Naive thymus-derived CD4-positive, alpha-beta T cell (primary cell): Measurements from ENCODE around the gene ENTPD8. TPM values are rescaled to one million over a fixed set of nuclear protein-coding genes. Genes with fewer than 3 reads are reported as not detected.

Source experiments
- ATAC-seq: fragments of 150-1000 bp; cut with Tn5 transposase; 2 replicates; pipeline ENCODE4 v1.10.0; 2021; ENCODE audit warnings: mild to moderate bottlenecking, moderate library complexity
- CTCF ChIA-PET: fragments of 350-600 bp; sonication (Branson Sonifier 250); formaldehyde crosslinking; loops from one replicate; lab custom pipeline; 2021; ENCODE audit warnings: antibody characterized with exemption; lab: Charles Lee
- POLR2A ChIA-PET: fragments of 350-600 bp; sonication (Branson Sonifier 250); formaldehyde crosslinking; loops from one replicate; lab custom pipeline; 2021; ENCODE audit warnings: antibody characterized with exemption, inconsistent platforms; lab: Charles Lee
- DNase-seq, 9 donors: peaks; one replicate each; pipeline versions ENCODE4 v3.0.0 to v3.0.0-alpha.2; 2020 to 2022; ENCODE audit warnings: mixed read lengths in 1 of 9
- H3K27ac ChIP-seq: one replicate; pipeline ENCODE4 v1.7.0; 2013; ENCODE audit warnings: mild to moderate bottlenecking, low read depth, low read length, moderate library complexity
- H3K27me3 ChIP-seq, 2 donors: one replicate each; pipeline ENCODE4 v1.7.0; 2013; ENCODE audit warnings: low read length in 2 of 2, mild to moderate bottlenecking in 2 of 2, moderate library complexity in 2 of 2; ENCODE audit not compliant: control insufficient read depth in 2 of 2, insufficient read depth in 2 of 2
- H3K36me3 ChIP-seq, 3 experiments: 1 replicate in 2 of 3; 2 replicates in 1 of 3; pipeline ENCODE4 v1.7.0; 2013; ENCODE audit warnings: low read length in 3 of 3, mild to moderate bottlenecking in 3 of 3, moderate library complexity in 1 of 3; ENCODE audit not compliant: insufficient read depth in 3 of 3, control insufficient read depth in 2 of 3
- H3K4me1 ChIP-seq, 2 donors: one replicate each; pipeline ENCODE4 v1.7.0; 2013; ENCODE audit warnings: low read length in 2 of 2, mild to moderate bottlenecking in 2 of 2, moderate library complexity in 1 of 2; ENCODE audit not compliant: control insufficient read depth in 2 of 2, insufficient read depth in 2 of 2
- H3K4me3 ChIP-seq: 2 replicates; pipeline ENCODE4 v1.7.0; 2013; ENCODE audit warnings: mild to moderate bottlenecking, low read length
- H3K9me3 ChIP-seq, 3 experiments: 1 replicate in 2 of 3; 2 replicates in 1 of 3; pipeline ENCODE4 v1.7.0; 2013; ENCODE audit warnings: low read length in 3 of 3; ENCODE audit not compliant: control insufficient read depth in 2 of 3
- H3K27ac Mint-ChIP-seq, 9 donors: one replicate each; pipeline ENCODE4 v1.8.0; 2020 to 2022; ENCODE audit warnings: mixed read lengths in 9 of 9, mild to moderate bottlenecking in 8 of 9, moderate library complexity in 5 of 9, inconsistent platforms in 2 of 9
- H3K27me3 Mint-ChIP-seq, 5 donors: one replicate each; pipeline ENCODE4 v1.8.0; 2021 to 2022; ENCODE audit warnings: mixed read lengths in 5 of 5, mild to moderate bottlenecking in 1 of 5
- H3K36me3 Mint-ChIP-seq, 5 donors: one replicate each; pipeline ENCODE4 v1.8.0; 2020 to 2022; ENCODE audit warnings: mixed read lengths in 5 of 5, mild to moderate bottlenecking in 3 of 5, inconsistent platforms in 1 of 5
- H3K4me1 Mint-ChIP-seq, 7 donors: one replicate each; pipeline ENCODE4 v1.8.0; 2020 to 2022; ENCODE audit warnings: mixed read lengths in 7 of 7, mild to moderate bottlenecking in 3 of 7, inconsistent platforms in 1 of 7
- H3K4me3 Mint-ChIP-seq, 10 donors: one replicate each; pipeline ENCODE4 v1.8.0; 2020 to 2022; ENCODE audit warnings: mild to moderate bottlenecking in 10 of 10, mixed read lengths in 10 of 10, moderate library complexity in 6 of 10, inconsistent platforms in 2 of 10
- H3K9me3 Mint-ChIP-seq, 11 donors: one replicate each; pipeline ENCODE4 v1.8.0; 2020 to 2022; ENCODE audit warnings: mixed read lengths in 11 of 11, mild to moderate bottlenecking in 4 of 11, inconsistent platforms in 1 of 11, moderate library complexity in 1 of 11
- intact Hi-C, 2 donors: fragments of 100-400 bp; cut with micrococcal nuclease; formaldehyde crosslinking; loops; one replicate each; pipeline ENCODE4 v1.15.1; 2023
- polyA plus RNA-seq, 2 donors: library from polyadenylated mRNA; unstranded; fragments of 300-500 nt; fragmentation: Illumina TruSeq; gene quantifications; one replicate each; pipeline ENCODE4 v1.2.3, GENCODE V29; 2021
- total RNA-seq, 6 experiments: library from RNA in 5 of 6; stranded (reverse) in 5 of 6; gene quantifications; 1 replicate in 5 of 6; 2 replicates in 1 of 6; pipeline ENCODE4 v1.2.3 and lab custom pipeline; 2021 to 2026

ENTPD8 gene
- total and polyA plus RNA-seq, 7 experiments from 2014 or later, result not detected

- H3K36me3 Mint-ChIP-seq, result peaks cover 7 to 26% (median 17%) of the 10 kb centered on the region in 5 donors
- no peak for ATAC-seq
- DNase-seq, result no peak
- H3K36me3 ChIP-seq, result no peaks in the 10 kb centered on the region
- H3K27me3 Mint-ChIP-seq, result no peaks in the 10 kb centered on the region
- H3K4me1 Mint-ChIP-seq, result peaks cover 0 to 6% (median 0%) of the 10 kb centered on the region in 7 donors
- no peak overlapping the region for H3K4me3 ChIP-seq
- peaks cover 0 to 10% (median 0%) of the 10 kb centered on the region in 3 experiments for H3K9me3 ChIP-seq
- intact Hi-C loops, result no loop called here
- no peaks in the 10 kb centered on the region for H3K4me1 ChIP-seq
- no peak overlapping the region for H3K4me3 Mint-ChIP-seq
- no peaks in the 10 kb centered on the region for H3K27me3 ChIP-seq
- no peak overlapping the region for H3K27ac Mint-ChIP-seq
- no peak overlapping the region for H3K27ac ChIP-seq
- ChIA-PET POLR2A (no interaction called here), CTCF (no interaction called here)
- H3K9me3 Mint-ChIP-seq, result peaks cover 5 to 32% (median 19%) of the 10 kb centered on the region in 11 donors
Measured at GRCh38 chr9:137476856-137477255, 35.7 kb upstream of the ENTPD8 start.

- peaks cover 0 to 3% of the 10 kb centered on the region in 2 donors for H3K4me1 ChIP-seq
- no peak for ATAC-seq
- POLR2A ChIA-PET, result no interaction called here
- H3K36me3 Mint-ChIP-seq, result peaks cover 7 to 26% (median 21%) of the 10 kb centered on the region in 5 donors
- intact Hi-C loops, result no loop called here
- no peak for DNase-seq
- H3K4me1 Mint-ChIP-seq, result peaks cover 2 to 10% (median 3%) of the 10 kb centered on the region in 7 donors
- H3K4me3 ChIP-seq, result no peak overlapping the region
- H3K9me3 ChIP-seq, result peaks cover 0 to 10% (median 0%) of the 10 kb centered on the region in 3 experiments
- no peak overlapping the region for H3K27ac ChIP-seq
- no peaks in the 10 kb centered on the region for H3K36me3 ChIP-seq
- H3K27me3 Mint-ChIP-seq, result peaks cover 0 to 2% (median 0%) of the 10 kb centered on the region in 5 donors
- CTCF ChIA-PET, result no interaction called here
- no peak overlapping the region for H3K27ac Mint-ChIP-seq
- H3K9me3 Mint-ChIP-seq, result peaks cover 5 to 36% (median 19%) of the 10 kb centered on the region in 11 donors
- no peaks in the 10 kb centered on the region for H3K27me3 ChIP-seq
- H3K4me3 Mint-ChIP-seq, result no peak overlapping the region
Measured at GRCh38 chr9:137475666-137476065, 34.5 kb upstream of the ENTPD8 start.

- intact Hi-C loops, result no loop called here
- H3K9me3 ChIP-seq, result peaks cover 0 to 10% (median 0%) of the 10 kb centered on the region in 3 experiments
- DNase-seq, result no peak
- Mint-ChIP-seq H3K36me3 (peaks cover 7 to 26% (median 21%) of the 10 kb centered on the region in 5 donors), H3K9me3 (peaks cover 5 to 36% (median 19%) of the 10 kb centered on the region in 11 donors), H3K4me1 (peaks cover 5 to 18% (median 8%) of the 10 kb centered on the region in 7 donors), H3K27ac (no peak overlapping the region), H3K4me3 (no peak overlapping the region), H3K27me3 (peaks cover 0 to 5% (median 0%) of the 10 kb centered on the region in 5 donors)
- no peak overlapping the region for H3K27ac ChIP-seq
- peaks cover 0 to 5% of the 10 kb centered on the region in 2 donors for H3K4me1 ChIP-seq
- CTCF ChIA-PET, result no interaction called here
- no peak for ATAC-seq
- no peaks in the 10 kb centered on the region for H3K27me3 ChIP-seq
- POLR2A ChIA-PET, result no interaction called here
- no peak overlapping the region for H3K4me3 ChIP-seq
- no peaks in the 10 kb centered on the region for H3K36me3 ChIP-seq
Measured at GRCh38 chr9:137474271-137474670, 33.1 kb upstream of the ENTPD8 start.

- peaks cover 8 to 19% (median 16%) of the 10 kb centered on the region in 7 donors for H3K4me1 Mint-ChIP-seq
- CTCF ChIA-PET, result no interaction called here
- H3K9me3 Mint-ChIP-seq, result peaks cover 2 to 30% (median 15%) of the 10 kb centered on the region in 11 donors
- Histone ChIP-seq H3K27ac (no peak overlapping the region), H3K4me3 (no peak overlapping the region), H3K27me3 (no peaks in the 10 kb centered on the region), H3K36me3 (no peaks in the 10 kb centered on the region), H3K4me1 (peaks cover 0 to 5% of the 10 kb centered on the region in 2 donors), H3K9me3 (peaks cover 0 to 5% (median 0%) of the 10 kb centered on the region in 3 experiments)
- H3K27me3 Mint-ChIP-seq, result peaks cover 0 to 13% (median 0%) of the 10 kb centered on the region in 5 donors
- no peak overlapping the region for H3K27ac Mint-ChIP-seq
- POLR2A ChIA-PET, result no interaction called here
- intact Hi-C loops, result no loop called here
- no peak for DNase-seq
- peaks cover 2 to 20% (median 16%) of the 10 kb centered on the region in 5 donors for H3K36me3 Mint-ChIP-seq
- peak; percentile 41 for ATAC-seq
- H3K4me3 Mint-ChIP-seq, result no peak overlapping the region
Measured at GRCh38 chr9:137470785-137471184, 29.6 kb upstream of the ENTPD8 start.

- H3K36me3 Mint-ChIP-seq, result peaks cover 0 to 6% (median 1%) of the 10 kb centered on the region in 5 donors
- H3K4me1 Mint-ChIP-seq, result peaks cover 10 to 22% (median 19%) of the 10 kb centered on the region in 7 donors
- no peaks in the 10 kb centered on the region for H3K27me3 ChIP-seq
- ATAC-seq (no peak), DNase-seq (no peak)
- no peak overlapping the region for H3K27ac Mint-ChIP-seq
- CTCF ChIA-PET, result no interaction called here
- H3K27me3 Mint-ChIP-seq, result peaks cover 0 to 13% (median 0%) of the 10 kb centered on the region in 5 donors
- peaks cover 0 to 1% (median 0%) of the 10 kb centered on the region in 3 experiments for H3K9me3 ChIP-seq
- intact Hi-C loops, result no loop called here
- POLR2A ChIA-PET, result no interaction called here
- peaks cover 0 to 8% (median 2%) of the 10 kb centered on the region in 11 donors for H3K9me3 Mint-ChIP-seq
- H3K4me3 ChIP-seq, result no peak overlapping the region
- no peak overlapping the region for H3K4me3 Mint-ChIP-seq
- H3K27ac ChIP-seq, result no peak overlapping the region
- no peaks in the 10 kb centered on the region for H3K36me3 ChIP-seq
- peaks cover 3 to 14% of the 10 kb centered on the region in 2 donors for H3K4me1 ChIP-seq
Measured at GRCh38 chr9:137467896-137468295, 26.7 kb upstream of the ENTPD8 start.

- Mint-ChIP-seq H3K27me3 (peaks cover 0 to 13% (median 0%) of the 10 kb centered on the region in 5 donors), H3K4me3 (no peak overlapping the region), H3K9me3 (peaks cover 0 to 5% (median 0%) of the 10 kb centered on the region in 11 donors), H3K4me1 (peaks cover 10 to 26% (median 22%) of the 10 kb centered on the region in 7 donors), H3K36me3 (peaks cover 0 to 4% (median 0%) of the 10 kb centered on the region in 5 donors), H3K27ac (no peak overlapping the region)
- no peaks in the 10 kb centered on the region for H3K9me3 ChIP-seq
- intact Hi-C loops, result no loop called here
- no peak overlapping the region for H3K27ac ChIP-seq
- no peaks in the 10 kb centered on the region for H3K36me3 ChIP-seq
- peaks cover 10 to 21% of the 10 kb centered on the region in 2 donors for H3K4me1 ChIP-seq
- no peak overlapping the region for H3K4me3 ChIP-seq
- H3K27me3 ChIP-seq, result no peaks in the 10 kb centered on the region
- POLR2A ChIA-PET, result no interaction called here
- ATAC-seq (no peak), DNase-seq (no peak)
- CTCF ChIA-PET, result no interaction called here
Measured at GRCh38 chr9:137467161-137467581, 26.0 kb upstream of the ENTPD8 start.
